ENCODE data around the gene SND1. TPM values are rescaled to one million over a fixed set of nuclear protein-coding genes. Genes with fewer than 3 reads are reported as not detected.

Gene SND1
- total RNA-seq, 1 experiment from 2014 or later: 104 TPM

- peak overlapping the region; percentile 97 for H3K27ac ChIP-seq (ENCODE audit: low read length)
- H3K27me3 ChIP-seq (ENCODE audit: low read length): no peaks in the 10 kb centered on the region
- H2AFZ ChIP-seq (ENCODE audit: low read length): no peak overlapping the region
- H3K79me2 ChIP-seq (ENCODE audit: low read length): peaks cover 98% of the 10 kb centered on the region
- 0 out of 2 replicates have a peak, but pooled peaks cover 13% of the 10 kb centered on the region for H4K20me1 ChIP-seq (ENCODE audit: insufficient read depth, low read depth, low read length)
- H3K9me2 ChIP-seq (replicated peaks; ENCODE audit: insufficient read depth, low read length): no peaks in the 10 kb centered on the region
- peaks cover 24% of the 10 kb centered on the region for H3K36me3 ChIP-seq (ENCODE audit: insufficient read depth, low read length)
- peak overlapping the region; percentile 30 for H3K4me2 ChIP-seq (ENCODE audit: low read depth, low read length, poor library complexity, severe bottlenecking)
- no peaks in the 10 kb centered on the region for H3K9me3 ChIP-seq (ENCODE audit: low read length)
- no peak overlapping the region for H3K4me3 ChIP-seq (ENCODE audit: low read length)
- DNase-seq: no peak
- peaks cover 92% of the 10 kb centered on the region for H3K4me1 ChIP-seq (ENCODE audit: low read length)
- peak overlapping the region; percentile 42; the same call in 1 of the 2 replicates for H3K9ac ChIP-seq (ENCODE audit: low read length)
Measured at GRCh38 chr7:128017862-128018845, 366.2 kb downstream of the SND1 start.

- peaks cover 33% of the 10 kb centered on the region for H3K36me3 ChIP-seq (ENCODE audit: insufficient read depth, low read length)
- H3K4me2 ChIP-seq (ENCODE audit: low read depth, low read length, poor library complexity, severe bottlenecking): no peak overlapping the region
- no peaks in the 10 kb centered on the region for H3K27me3 ChIP-seq (ENCODE audit: low read length)
- H3K4me1 ChIP-seq (ENCODE audit: low read length): peaks cover 92% of the 10 kb centered on the region
- no peak overlapping the region; the same call in 1 of the 2 replicates for H3K9ac ChIP-seq (ENCODE audit: low read length)
- H3K4me3 ChIP-seq (ENCODE audit: low read length): no peak overlapping the region
- no peak overlapping the region for H2AFZ ChIP-seq (ENCODE audit: low read length)
- H3K79me2 ChIP-seq (ENCODE audit: low read length): peaks cover 98% of the 10 kb centered on the region
- no peaks in the 10 kb centered on the region for H3K9me2 ChIP-seq (replicated peaks; ENCODE audit: insufficient read depth, low read length)
- no peak for DNase-seq
- no peaks in the 10 kb centered on the region for H3K9me3 ChIP-seq (ENCODE audit: low read length)
- peak overlapping the region; percentile 97 for H3K27ac ChIP-seq (ENCODE audit: low read length)
- H4K20me1 ChIP-seq (ENCODE audit: insufficient read depth, low read depth, low read length): 0 out of 2 replicates have a peak, but pooled peaks cover 13% of the 10 kb centered on the region
Measured at GRCh38 chr7:128019288-128019687, 367.3 kb downstream of the SND1 start.

GRCh38 chr7:128020159-128020558 lies 368.2 kb downstream of the SND1 start:
- Histone ChIP-seq H3K27me3 (ENCODE audit: low read length) (no peaks in the 10 kb centered on the region), H3K4me3 (ENCODE audit: low read length) (no peak overlapping the region), H3K79me2 (ENCODE audit: low read length) (peaks cover 98% of the 10 kb centered on the region), H4K20me1 (ENCODE audit: insufficient read depth, low read depth, low read length) (0 out of 2 replicates have a peak, but pooled peaks cover 13% of the 10 kb centered on the region), H3K27ac (ENCODE audit: low read length) (peak overlapping the region; percentile 97), H3K9me2 (replicated peaks; ENCODE audit: insufficient read depth, low read length) (no peaks in the 10 kb centered on the region), H3K9ac (ENCODE audit: low read length) (no peak overlapping the region), H3K9me3 (ENCODE audit: low read length) (no peaks in the 10 kb centered on the region), H3K36me3 (ENCODE audit: insufficient read depth, low read length) (peaks cover 32% of the 10 kb centered on the region), H3K4me1 (ENCODE audit: low read length) (peaks cover 92% of the 10 kb centered on the region), H3K4me2 (ENCODE audit: low read depth, low read length, poor library complexity, severe bottlenecking) (no peak overlapping the region), H2AFZ (ENCODE audit: low read length) (no peak overlapping the region)
- peak; percentile 71 for DNase-seq

GRCh38 chr7:128021366-128021765 lies 369.4 kb downstream of the SND1 start:
- DNase-seq: no peak
- peaks cover 23% of the 10 kb centered on the region for H4K20me1 ChIP-seq (ENCODE audit: insufficient read depth, low read depth, low read length)
- H3K9me2 ChIP-seq (replicated peaks; ENCODE audit: insufficient read depth, low read length): no peaks in the 10 kb centered on the region
- H3K4me2 ChIP-seq (ENCODE audit: low read depth, low read length, poor library complexity, severe bottlenecking): no peak overlapping the region
- H2AFZ ChIP-seq (ENCODE audit: low read length): no peak overlapping the region
- H3K9me3 ChIP-seq (ENCODE audit: low read length): no peaks in the 10 kb centered on the region
- no peak overlapping the region for H3K9ac ChIP-seq (ENCODE audit: low read length)
- H3K27ac ChIP-seq (ENCODE audit: low read length): peak overlapping the region; percentile 66
- H3K4me3 ChIP-seq (ENCODE audit: low read length): no peak overlapping the region
- H3K27me3 ChIP-seq (ENCODE audit: low read length): no peaks in the 10 kb centered on the region
- peaks cover 32% of the 10 kb centered on the region for H3K36me3 ChIP-seq (ENCODE audit: insufficient read depth, low read length)
- peaks cover 98% of the 10 kb centered on the region for H3K79me2 ChIP-seq (ENCODE audit: low read length)
- H3K4me1 ChIP-seq (ENCODE audit: low read length): peaks cover 95% of the 10 kb centered on the region

GRCh38 chr7:128022631-128023532 lies 370.9 kb downstream of the SND1 start:
- Histone ChIP-seq H3K36me3 (ENCODE audit: insufficient read depth, low read length) (peaks cover 36% of the 10 kb centered on the region), H3K9me3 (ENCODE audit: low read length) (no peaks in the 10 kb centered on the region), H4K20me1 (ENCODE audit: insufficient read depth, low read depth, low read length) (peaks cover 27% of the 10 kb centered on the region), H3K4me1 (ENCODE audit: low read length) (peaks cover 95% of the 10 kb centered on the region), H3K27me3 (ENCODE audit: low read length) (no peaks in the 10 kb centered on the region), H3K4me2 (ENCODE audit: low read depth, low read length, poor library complexity, severe bottlenecking) (peak overlapping the region; percentile 18), H2AFZ (ENCODE audit: low read length) (no peak overlapping the region), H3K27ac (ENCODE audit: low read length) (peak overlapping the region; percentile 87), H3K9ac (ENCODE audit: low read length) (peak overlapping the region; percentile 30; the same call in 1 of the 2 replicates), H3K9me2 (replicated peaks; ENCODE audit: insufficient read depth, low read length) (no peaks in the 10 kb centered on the region), H3K79me2 (ENCODE audit: low read length) (peaks cover 98% of the 10 kb centered on the region), H3K4me3 (ENCODE audit: low read length) (no peak overlapping the region)
- no peak for DNase-seq

GRCh38 chr7:128024151-128024550 lies 372.2 kb downstream of the SND1 start:
- H4K20me1 ChIP-seq (ENCODE audit: insufficient read depth, low read depth, low read length): peaks cover 28% of the 10 kb centered on the region
- peaks cover 95% of the 10 kb centered on the region for H3K4me1 ChIP-seq (ENCODE audit: low read length)
- H3K27ac ChIP-seq (ENCODE audit: low read length): peak overlapping the region; percentile 87
- no peak for DNase-seq
- no peaks in the 10 kb centered on the region for H3K27me3 ChIP-seq (ENCODE audit: low read length)
- peaks cover 39% of the 10 kb centered on the region for H3K36me3 ChIP-seq (ENCODE audit: insufficient read depth, low read length)
- no peaks in the 10 kb centered on the region for H3K9me3 ChIP-seq (ENCODE audit: low read length)
- H3K79me2 ChIP-seq (ENCODE audit: low read length): peaks cover 98% of the 10 kb centered on the region
- H3K9ac ChIP-seq (ENCODE audit: low read length): peak overlapping the region; percentile 67
- no peaks in the 10 kb centered on the region for H3K9me2 ChIP-seq (replicated peaks; ENCODE audit: insufficient read depth, low read length)
- peak overlapping the region; percentile 74 for H3K4me2 ChIP-seq (ENCODE audit: low read depth, low read length, poor library complexity, severe bottlenecking)
- no peak overlapping the region for H2AFZ ChIP-seq (ENCODE audit: low read length)
- H3K4me3 ChIP-seq (ENCODE audit: low read length): no peak overlapping the region; the same call in 1 of the 2 replicates

GRCh38 chr7:128025380-128025779 lies 373.4 kb downstream of the SND1 start:
- Histone ChIP-seq H2AFZ (ENCODE audit: low read length) (no peak overlapping the region), H3K36me3 (ENCODE audit: insufficient read depth, low read length) (peaks cover 32% of the 10 kb centered on the region), H4K20me1 (ENCODE audit: insufficient read depth, low read depth, low read length) (peaks cover 39% of the 10 kb centered on the region), H3K27me3 (ENCODE audit: low read length) (no peaks in the 10 kb centered on the region), H3K4me1 (ENCODE audit: low read length) (peaks cover 98% of the 10 kb centered on the region), H3K27ac (ENCODE audit: low read length) (peak overlapping the region; percentile 87), H3K79me2 (ENCODE audit: low read length) (peaks cover 98% of the 10 kb centered on the region), H3K9ac (ENCODE audit: low read length) (peak overlapping the region; percentile 67), H3K9me3 (ENCODE audit: low read length) (no peaks in the 10 kb centered on the region), H3K4me2 (ENCODE audit: low read depth, low read length, poor library complexity, severe bottlenecking) (peak overlapping the region; percentile 74), H3K4me3 (ENCODE audit: low read length) (peak overlapping the region; percentile 74), H3K9me2 (replicated peaks; ENCODE audit: insufficient read depth, low read length) (no peaks in the 10 kb centered on the region)
- no peak for DNase-seq
